NCI-H146 treated with DMSO at 0.1 percent for 48 hours (cell line): Measurements from ENCODE around the gene IREB2.

Source experiments
- DNase-seq: peaks from one replicate; lab custom pipeline; 2025; ENCODE audit not compliant: unreplicated experiment; lab: John Stamatoyannopoulos, UW

The IREB2 gene

DNA sequence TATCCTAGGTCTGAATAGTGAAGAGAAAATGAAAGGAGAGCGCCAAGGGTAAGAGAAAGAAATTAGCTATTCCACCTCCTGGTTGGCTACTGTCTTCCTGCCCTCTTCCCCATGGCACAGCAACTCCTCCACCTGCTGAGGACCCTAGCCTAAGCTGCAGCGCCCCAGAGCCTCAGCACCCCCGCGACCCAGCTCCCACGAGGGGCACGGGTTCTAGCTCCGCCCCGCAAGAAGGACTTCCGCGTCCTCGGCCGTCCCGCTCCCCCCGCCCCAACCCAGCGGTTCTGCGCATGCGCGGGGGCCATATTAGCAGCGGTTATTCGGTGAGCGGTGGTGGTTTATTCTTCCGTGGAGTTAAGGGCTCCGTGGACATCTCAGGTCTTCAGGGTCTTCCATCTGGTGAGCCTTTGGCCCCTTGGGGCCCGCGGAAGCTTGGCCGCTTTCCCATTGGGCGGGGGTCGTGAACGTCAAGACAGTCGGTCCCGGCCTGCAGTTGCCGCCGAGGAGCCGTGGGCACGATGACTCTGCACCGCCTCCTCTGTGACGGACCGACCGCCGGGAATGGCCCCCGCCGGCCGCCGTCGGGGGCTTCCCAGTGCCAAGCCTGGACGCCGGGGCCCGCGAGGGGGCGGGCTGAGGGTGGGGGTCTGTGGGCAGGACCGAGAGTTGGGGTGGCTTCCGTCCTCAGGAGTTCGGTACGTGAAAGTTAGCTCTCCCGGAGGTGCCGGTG lies 102.3 kb downstream of the IREB2 start, which contains the start of gene PSMA4:
Gene PSMA4, plus strand, starts transcription at position 304 of the 730 bp plus-strand sequence. CDS start 1,484 bp downstream, outside the sequence.
- peak; percentile 50 for DNase-seq

DNA sequence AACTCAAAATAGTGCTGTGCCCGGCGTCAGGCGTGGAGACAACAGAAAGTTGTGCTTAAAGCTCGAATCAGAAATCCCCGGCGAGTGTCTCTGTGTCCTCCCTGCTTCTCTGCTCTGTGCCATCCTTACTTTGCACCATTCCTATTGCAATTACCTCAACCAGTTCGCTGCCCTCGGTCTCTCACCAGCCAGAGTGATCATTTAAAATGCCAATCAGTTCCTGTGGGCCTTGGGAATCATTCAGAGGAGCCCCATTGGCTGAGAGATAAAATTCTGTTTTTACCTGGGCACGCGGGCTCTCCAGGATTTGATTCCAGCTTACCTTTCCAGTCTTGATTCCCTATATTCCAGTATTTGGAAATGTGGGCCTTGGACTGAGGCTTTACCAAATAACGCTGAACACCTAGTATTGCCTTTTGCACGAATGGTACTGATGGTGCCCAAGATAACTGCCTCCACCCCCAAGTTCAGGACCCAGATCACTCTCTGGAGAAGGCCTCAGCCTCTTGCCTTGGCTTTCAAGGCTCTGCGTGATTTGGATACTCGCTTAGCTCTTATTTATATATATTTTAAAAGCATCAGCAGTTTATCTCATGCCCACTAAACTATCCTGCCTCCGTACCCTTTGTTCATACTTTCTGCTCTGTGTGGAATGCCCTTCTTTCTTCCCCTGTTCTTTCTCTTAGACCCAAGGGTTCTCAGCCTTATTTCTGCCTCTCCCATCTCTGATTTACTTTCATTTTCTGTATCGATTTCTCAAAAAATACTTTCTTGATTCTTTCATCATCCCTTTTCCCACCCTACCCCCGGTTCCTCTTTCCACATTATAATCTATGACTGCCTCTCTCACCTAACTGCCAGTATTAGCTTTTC lies 103.1 kb downstream of the IREB2 start:
- no peak for DNase-seq

- no peak for DNase-seq
These were observed 103.7 kb downstream of the IREB2 start for GRCh38 chr15:78541744-78542034.

- no peak for DNase-seq
These were observed 104.6 kb downstream of the IREB2 start for GRCh38 chr15:78542647-78543046.

GRCh38 chr15:78550194-78550593 lies 112.2 kb downstream of the IREB2 start:
- DNase-seq = no peak

- no peak for DNase-seq
These were observed 112.8 kb downstream of the IREB2 start for GRCh38 chr15:78550815-78551214.
